Immature natural killer cell (primary cell): Measurements from ENCODE around the gene TMEM255A. TPM values are rescaled to one million over a fixed set of nuclear protein-coding genes. Genes with fewer than 3 reads are reported as not detected.
"Not testable (repeated sequence)": the region's sequence is repeated elsewhere in the genome, so short reads cannot be mapped to it uniquely, and the experiment has no call there.

Experiments used
- DNase-seq, 3 donors: peaks; one replicate each; pipeline ENCODE4 v3.0.0; 2022; ENCODE audit warnings: mixed read lengths in 1 of 3
- H3K27ac Mint-ChIP-seq, 6 donors: one replicate each; pipeline ENCODE4 v1.8.0; 2020; ENCODE audit warnings: mixed read lengths in 6 of 6, mild to moderate bottlenecking in 5 of 6, inconsistent platforms in 4 of 6, moderate library complexity in 3 of 6
- H3K27me3 Mint-ChIP-seq, 3 donors: one replicate each; pipeline ENCODE4 v1.8.0; 2020 to 2021; ENCODE audit warnings: low read depth in 3 of 3, mild to moderate bottlenecking in 3 of 3, mixed read lengths in 3 of 3, moderate library complexity in 3 of 3, inconsistent platforms in 1 of 3
- H3K36me3 Mint-ChIP-seq, 3 donors: one replicate each; pipeline ENCODE4 v1.8.0; 2020; ENCODE audit warnings: mixed read lengths in 3 of 3, inconsistent platforms in 2 of 3, mild to moderate bottlenecking in 2 of 3
- H3K4me1 Mint-ChIP-seq, 2 donors: one replicate each; pipeline ENCODE4 v1.8.0; 2020; ENCODE audit warnings: inconsistent platforms in 2 of 2, mild to moderate bottlenecking in 2 of 2, mixed read lengths in 2 of 2, moderate library complexity in 1 of 2
- H3K4me3 Mint-ChIP-seq, 5 donors: one replicate each; pipeline ENCODE4 v1.8.0; 2020; ENCODE audit warnings: mild to moderate bottlenecking in 5 of 5, mixed read lengths in 5 of 5, inconsistent platforms in 3 of 5, moderate library complexity in 3 of 5
- H3K9me3 Mint-ChIP-seq, 6 donors: one replicate each; pipeline ENCODE4 v1.8.0; 2020; ENCODE audit warnings: mild to moderate bottlenecking in 6 of 6, mixed read lengths in 6 of 6, inconsistent platforms in 4 of 6, moderate library complexity in 3 of 6
- polyA plus RNA-seq, 3 donors: library from polyadenylated mRNA; unstranded; fragments of 300-500 nt; fragmentation: Illumina TruSeq; gene quantifications; one replicate each; pipeline ENCODE4 v1.2.3, GENCODE V29; 2021

Gene TMEM255A
- 1 to 10 TPM in 1 of 3 donors, under 1 TPM in 1, not detected in 1; 0.96 to 4.0 TPM for polyA plus RNA-seq

DNA sequence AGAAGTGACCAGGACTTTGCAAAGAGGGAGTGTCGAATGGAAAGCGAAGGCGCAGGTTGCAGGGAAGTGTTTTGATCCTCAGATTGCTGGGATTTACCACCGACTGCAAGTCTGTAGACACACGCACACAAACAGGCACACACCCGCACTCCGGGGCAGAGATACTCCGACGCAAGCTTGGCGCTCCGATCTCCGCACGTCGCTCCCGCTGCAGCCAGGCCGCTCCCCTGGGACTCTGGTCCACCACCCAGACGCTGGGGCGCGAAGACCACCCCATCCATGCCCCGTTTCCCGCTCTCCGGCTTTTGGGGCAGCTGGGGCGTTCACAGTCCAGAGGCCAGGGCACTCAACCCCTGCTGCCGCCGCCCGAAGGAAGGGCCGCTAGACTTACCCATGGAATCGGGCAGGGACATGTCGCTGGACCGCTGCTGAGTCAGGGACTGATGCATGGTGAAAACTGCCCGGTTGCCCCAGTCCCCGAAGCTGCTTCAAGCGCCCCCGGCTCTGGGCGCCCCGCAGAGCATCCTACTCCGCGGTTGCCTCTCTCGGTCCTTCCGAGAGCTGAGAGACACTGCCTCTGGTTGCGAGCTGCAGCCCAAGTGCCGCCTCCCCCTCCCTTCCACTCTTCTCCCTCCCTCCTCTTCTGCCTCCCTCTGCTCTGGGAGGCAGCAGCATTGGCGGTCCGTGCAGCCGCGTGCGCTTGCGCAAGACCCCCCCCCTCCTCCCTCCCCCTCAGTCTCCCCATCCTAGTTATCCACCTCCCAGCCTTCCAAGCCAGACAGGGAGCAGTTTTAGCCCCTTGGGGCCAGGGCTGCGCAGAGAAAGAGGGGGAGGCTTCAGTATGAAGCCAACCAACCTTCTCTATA lies at the start of gene TMEM255A:
Gene TMEM255A, minus strand, starts transcription at position 601 of the 866 bp plus-strand sequence. Its CDS starts 152 bp downstream, at position 449.
- peak in 1 of 3 donors; percentile 11 for DNase-seq
- Mint-ChIP-seq H3K27ac (peak within 1 kb of the TSS in 2 of 6 donors; percentile 76 to 96), H3K9me3 (peaks cover 0 to 5% (median 0%) of the 10 kb centered on the region in 6 donors), H3K4me3 (peak within 1 kb of the TSS; percentile 83 to 94 (median 92)), H3K27me3 (peaks cover 8 to 29% (median 26%) of the 10 kb centered on the region in 3 donors), H3K4me1 (peaks cover 40 to 44% of the 10 kb centered on the region in 2 donors), H3K36me3 (no peaks in the 10 kb centered on the region)

DNA sequence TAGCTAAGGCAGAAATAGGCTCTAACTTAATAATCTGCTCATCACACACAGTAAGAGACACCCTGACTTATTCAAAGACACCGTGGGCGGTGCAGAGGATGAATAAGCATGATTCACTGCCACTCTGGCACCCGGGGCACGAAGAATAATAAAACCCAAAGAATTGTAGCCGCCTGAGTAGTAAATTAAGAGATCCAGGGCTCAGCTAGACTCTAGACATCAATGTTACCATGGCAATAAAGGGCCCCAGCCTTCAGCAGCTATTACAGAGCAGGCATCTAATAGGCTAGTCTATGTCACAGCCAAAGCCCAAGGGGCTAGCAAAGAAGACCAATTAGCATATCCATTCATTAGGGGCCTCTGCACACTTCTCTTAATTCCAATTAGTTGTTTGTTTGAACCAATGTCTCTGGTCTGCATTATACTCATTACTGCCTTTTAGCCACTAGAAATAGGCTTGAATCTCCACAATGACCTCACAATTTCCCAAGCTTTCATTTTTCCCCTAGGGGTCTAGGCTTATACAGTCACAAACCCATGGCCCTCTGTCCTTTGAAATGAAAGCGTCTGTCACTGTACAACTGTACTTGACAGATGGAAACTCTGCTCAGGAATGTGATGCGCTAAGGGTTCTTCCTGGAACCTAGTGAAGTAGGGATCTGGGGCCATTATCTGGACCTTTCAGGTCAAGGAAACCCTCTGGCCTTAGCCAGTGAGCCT lies 47.6 kb upstream of the TMEM255A start:
- Mint-ChIP-seq H3K4me3 (no peak overlapping the region), H3K36me3 (no peaks in the 10 kb centered on the region), H3K27me3 (peaks cover 2 to 13% (median 5%) of the 10 kb centered on the region in 3 donors), H3K9me3 (no peaks in the 10 kb centered on the region), H3K4me1 (no peaks in the 10 kb centered on the region), H3K27ac (no peak overlapping the region)
- no peak for DNase-seq

DNA sequence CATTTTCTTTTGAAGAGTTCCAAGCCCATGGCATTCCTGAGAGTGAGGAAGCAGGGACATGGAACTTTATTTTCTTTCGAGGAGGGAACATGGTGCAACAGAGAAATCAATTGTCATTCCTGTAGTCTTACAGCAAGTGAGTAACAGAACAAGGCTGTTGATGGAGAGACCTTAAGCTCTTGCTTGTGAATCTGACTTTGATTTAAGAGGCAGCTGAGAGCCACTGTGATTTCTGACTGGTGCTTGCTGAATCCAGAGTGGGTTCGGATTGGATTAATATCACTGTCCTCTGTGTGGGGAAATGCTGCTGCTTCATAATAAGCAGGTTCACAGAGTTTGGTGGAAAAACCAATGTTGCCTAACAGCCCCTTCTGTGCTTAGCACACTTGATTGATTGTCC lies 45.9 kb upstream of the TMEM255A start:
- Mint-ChIP-seq H3K4me3 (no peak overlapping the region), H3K27ac (no peak overlapping the region), H3K36me3 (no peaks in the 10 kb centered on the region), H3K9me3 (no peaks in the 10 kb centered on the region), H3K4me1 (no peaks in the 10 kb centered on the region), H3K27me3 (peaks cover 2 to 17% (median 5%) of the 10 kb centered on the region in 3 donors)
- no peak for DNase-seq

DNA sequence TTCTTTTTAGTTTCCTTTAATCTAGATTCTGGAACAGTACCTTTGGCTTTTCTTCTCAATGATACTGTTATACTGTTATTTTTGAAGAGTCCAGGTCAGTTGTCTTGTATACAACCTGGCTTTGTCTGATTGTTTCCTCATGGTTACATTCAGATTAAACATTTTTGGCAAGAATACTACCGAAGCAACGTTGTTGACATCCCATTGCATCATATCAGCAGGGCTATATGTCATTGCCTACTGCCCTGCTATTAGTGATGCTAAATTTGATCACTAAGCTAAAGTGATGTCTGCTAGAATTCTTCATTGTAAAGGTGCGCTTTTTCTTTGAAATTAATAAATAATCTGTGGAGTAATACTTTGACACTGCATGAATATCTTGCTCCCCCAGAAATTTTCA lies 44.8 kb upstream of the TMEM255A start:
- Mint-ChIP-seq H3K27ac (no peak overlapping the region), H3K27me3 (peaks cover 2 to 17% (median 3%) of the 10 kb centered on the region in 3 donors), H3K36me3 (no peaks in the 10 kb centered on the region), H3K4me3 (no peak overlapping the region), H3K9me3 (no peaks in the 10 kb centered on the region), H3K4me1 (no peaks in the 10 kb centered on the region)
- no peak for DNase-seq

DNA sequence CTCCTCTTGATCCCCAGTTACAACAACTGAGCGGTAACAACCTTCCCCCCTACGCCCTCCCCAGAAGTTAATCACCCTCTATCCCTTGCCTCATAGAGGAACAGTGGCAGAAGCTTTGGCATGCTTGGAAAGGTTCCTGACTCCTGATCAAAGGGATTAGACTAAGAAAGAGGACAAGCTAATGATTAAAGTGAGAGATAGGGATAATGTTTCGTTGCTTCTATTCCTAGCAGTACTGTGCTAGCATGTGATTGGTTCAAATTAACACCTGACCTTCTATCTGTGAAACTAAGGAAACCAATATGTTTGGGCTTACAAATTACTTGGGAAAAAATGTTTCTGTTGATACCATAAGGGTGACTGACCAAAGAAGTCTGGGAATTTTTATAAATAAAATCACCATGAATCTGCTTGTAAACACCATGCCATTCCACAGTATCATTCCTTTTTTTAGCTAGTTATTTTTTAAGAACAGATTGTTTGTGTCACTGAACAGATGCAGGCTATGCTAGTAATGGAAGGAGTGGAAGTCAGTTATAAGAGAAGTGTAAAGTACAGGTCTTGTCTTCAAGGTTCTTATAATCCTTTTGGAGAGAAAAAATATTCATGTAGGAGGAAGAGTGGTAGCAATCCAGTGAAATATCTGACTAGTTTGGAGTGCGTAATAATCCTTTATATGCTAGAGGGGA lies 39.3 kb upstream of the TMEM255A start:
- Mint-ChIP-seq H3K4me3 (no peak overlapping the region), H3K4me1 (no peaks in the 10 kb centered on the region), H3K27me3 (peaks cover 2 to 14% (median 5%) of the 10 kb centered on the region in 3 donors), H3K9me3 (peaks cover 0 to 4% (median 0%) of the 10 kb centered on the region in 6 donors), H3K36me3 (no peaks in the 10 kb centered on the region), H3K27ac (no peak overlapping the region)
- no peak for DNase-seq

DNA sequence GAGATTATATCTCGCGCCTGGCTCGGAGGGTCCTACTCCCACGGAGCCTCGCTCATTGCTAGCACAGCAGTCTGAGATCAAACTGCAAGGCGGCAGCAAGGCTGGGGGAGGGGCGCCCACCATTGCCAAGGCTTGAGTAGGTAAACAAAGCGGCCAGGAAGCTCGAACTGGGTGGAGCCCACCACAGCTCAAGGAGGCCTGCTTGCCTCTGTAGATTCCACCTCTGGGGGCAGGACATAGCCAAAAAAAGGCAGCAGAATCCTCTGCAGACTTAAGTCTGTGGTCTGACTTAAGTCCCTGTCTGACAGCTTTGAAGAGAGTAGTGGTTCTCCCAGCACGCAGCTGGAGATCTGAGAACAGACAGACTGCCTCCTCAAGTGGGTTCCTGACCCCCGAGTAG lies 33.3 kb upstream of the TMEM255A start:
- not testable (repeated sequence) for H3K36me3 Mint-ChIP-seq, H3K27me3 Mint-ChIP-seq, H3K4me1 Mint-ChIP-seq, H3K4me3 Mint-ChIP-seq, DNase-seq, H3K9me3 Mint-ChIP-seq, H3K27ac Mint-ChIP-seq

DNA sequence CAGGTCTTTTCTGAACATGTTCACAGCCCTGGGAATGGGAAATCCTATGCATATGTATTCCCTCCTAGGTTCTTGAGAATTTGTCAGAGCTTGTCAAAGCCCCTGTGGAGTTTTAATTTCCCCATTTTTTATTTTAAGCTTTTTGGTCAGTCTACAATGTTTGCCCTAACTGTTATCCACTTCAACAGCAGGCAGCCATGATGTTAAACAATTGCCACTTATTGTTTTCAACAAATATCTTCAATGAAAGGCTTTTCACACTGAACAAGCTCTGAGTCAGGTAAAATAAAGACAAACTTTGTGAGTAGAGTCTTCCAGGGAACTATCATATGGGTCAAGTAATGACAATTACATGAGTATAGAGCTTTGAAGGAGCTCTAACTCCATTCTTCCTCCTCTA lies 25.6 kb upstream of the TMEM255A start:
- H3K9me3 Mint-ChIP-seq: peaks cover 12 to 39% (median 21%) of the 10 kb centered on the region in 6 donors
- no peaks in the 10 kb centered on the region for H3K4me1 Mint-ChIP-seq
- DNase-seq: no peak
- H3K27ac Mint-ChIP-seq: no peak overlapping the region
- peaks cover 0 to 5% (median 1%) of the 10 kb centered on the region in 3 donors for H3K27me3 Mint-ChIP-seq
- no peak overlapping the region for H3K4me3 Mint-ChIP-seq
- H3K36me3 Mint-ChIP-seq: peaks cover 5 to 14% (median 6%) of the 10 kb centered on the region in 3 donors

DNA sequence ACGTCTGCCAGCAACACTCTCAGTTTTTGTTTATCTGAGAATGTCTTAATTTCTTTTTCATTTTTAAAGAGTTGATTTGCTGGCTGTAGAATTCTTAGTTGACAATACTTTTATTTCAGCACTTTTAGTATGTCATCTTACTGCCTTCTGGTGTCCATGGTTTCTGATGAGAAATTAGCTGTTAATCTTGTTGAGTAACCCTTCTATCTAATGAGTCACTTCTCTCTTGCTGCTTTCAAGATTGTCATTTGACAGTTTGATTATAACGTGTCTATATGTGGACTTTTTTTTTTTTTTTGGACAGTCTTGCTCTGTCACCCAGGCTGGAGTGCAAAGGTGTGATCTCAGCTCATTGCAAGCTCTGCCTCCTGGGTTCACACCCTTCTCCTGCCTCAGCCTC lies 24.0 kb upstream of the TMEM255A start:
- Mint-ChIP-seq H3K36me3 (peaks cover 5 to 14% (median 6%) of the 10 kb centered on the region in 3 donors), H3K27me3 (peaks cover 0 to 5% (median 1%) of the 10 kb centered on the region in 3 donors), H3K9me3 (peaks cover 10 to 39% (median 21%) of the 10 kb centered on the region in 6 donors), H3K4me1 (no peaks in the 10 kb centered on the region), H3K27ac (no peak overlapping the region), H3K4me3 (no peak overlapping the region)
- DNase-seq: no peak

DNA sequence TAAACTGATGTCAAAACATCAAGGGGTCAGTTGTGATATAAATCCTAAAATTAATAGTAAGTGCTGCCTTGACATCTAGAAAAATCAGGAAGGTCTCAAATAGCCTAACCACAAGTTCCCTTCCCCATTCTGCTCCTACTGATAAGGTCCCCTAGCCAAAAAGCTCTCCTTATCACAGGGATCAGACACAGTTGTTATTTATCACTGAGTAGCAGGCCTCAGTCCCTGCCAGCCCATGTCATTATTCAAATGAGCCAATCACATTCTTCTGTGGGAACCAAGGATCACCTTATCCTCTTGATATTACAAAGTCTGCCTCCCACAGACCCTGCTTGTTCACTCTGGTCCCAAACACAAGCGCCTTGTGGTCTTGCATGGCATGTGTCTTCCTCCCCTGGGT lies 23.3 kb upstream of the TMEM255A start:
- no peak overlapping the region for H3K27ac Mint-ChIP-seq
- no peak overlapping the region for H3K4me3 Mint-ChIP-seq
- no peak for DNase-seq
- no peaks in the 10 kb centered on the region for H3K4me1 Mint-ChIP-seq
- peaks cover 5 to 14% (median 6%) of the 10 kb centered on the region in 3 donors for H3K36me3 Mint-ChIP-seq
- H3K9me3 Mint-ChIP-seq: peaks cover 10 to 35% (median 20%) of the 10 kb centered on the region in 6 donors
- peaks cover 1 to 5% (median 4%) of the 10 kb centered on the region in 3 donors for H3K27me3 Mint-ChIP-seq

DNA sequence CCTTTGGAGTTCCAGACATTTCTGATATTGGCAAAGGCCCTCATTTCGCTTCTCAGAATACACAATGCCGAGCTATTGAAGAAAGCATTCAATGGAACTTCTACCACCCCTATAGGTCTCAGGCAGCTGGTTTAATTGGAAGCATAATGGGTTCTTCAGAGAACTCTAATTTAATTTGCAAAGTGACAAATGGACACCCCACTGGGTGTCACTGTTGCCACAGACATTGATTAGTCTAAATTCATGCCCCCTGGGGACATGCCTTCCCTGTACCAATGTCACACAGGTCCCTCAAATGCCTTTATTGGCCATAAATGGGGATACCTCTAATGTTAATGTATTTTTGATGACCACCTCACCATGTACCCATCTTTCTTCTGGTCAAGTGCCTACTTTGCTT lies 22.9 kb upstream of the TMEM255A start:
- Mint-ChIP-seq H3K27ac (no peak overlapping the region), H3K4me1 (no peaks in the 10 kb centered on the region), H3K27me3 (peaks cover 1 to 5% (median 4%) of the 10 kb centered on the region in 3 donors), H3K9me3 (peaks cover 10 to 30% (median 16%) of the 10 kb centered on the region in 6 donors), H3K4me3 (no peak overlapping the region), H3K36me3 (peaks cover 5 to 14% (median 6%) of the 10 kb centered on the region in 3 donors)
- no peak for DNase-seq

DNA sequence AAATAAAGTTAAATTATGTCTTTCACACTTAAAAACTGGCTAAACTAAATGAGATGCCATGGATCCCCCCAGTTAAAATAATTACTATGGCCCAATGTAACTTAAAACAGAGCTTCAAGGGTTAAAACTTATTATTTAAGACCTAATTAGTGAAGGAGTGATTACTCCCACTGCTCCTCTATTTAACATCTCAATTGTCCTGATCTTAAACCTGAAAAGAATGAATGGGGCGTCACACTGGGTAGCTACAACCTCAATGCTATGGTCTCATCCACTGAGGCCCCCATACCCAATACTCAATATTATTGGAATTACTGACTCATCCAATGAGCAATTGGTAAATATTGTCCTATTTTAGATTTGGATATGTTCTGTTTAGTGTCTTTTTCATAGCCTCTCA lies 21.1 kb upstream of the TMEM255A start:
- no peak overlapping the region for H3K27ac Mint-ChIP-seq
- peaks cover 0 to 17% (median 10%) of the 10 kb centered on the region in 6 donors for H3K9me3 Mint-ChIP-seq
- H3K4me1 Mint-ChIP-seq: no peaks in the 10 kb centered on the region
- no peak overlapping the region for H3K4me3 Mint-ChIP-seq
- peaks cover 3 to 5% (median 3%) of the 10 kb centered on the region in 3 donors for H3K36me3 Mint-ChIP-seq
- H3K27me3 Mint-ChIP-seq: peaks cover 1 to 4% (median 2%) of the 10 kb centered on the region in 3 donors
- DNase-seq: no peak

DNA sequence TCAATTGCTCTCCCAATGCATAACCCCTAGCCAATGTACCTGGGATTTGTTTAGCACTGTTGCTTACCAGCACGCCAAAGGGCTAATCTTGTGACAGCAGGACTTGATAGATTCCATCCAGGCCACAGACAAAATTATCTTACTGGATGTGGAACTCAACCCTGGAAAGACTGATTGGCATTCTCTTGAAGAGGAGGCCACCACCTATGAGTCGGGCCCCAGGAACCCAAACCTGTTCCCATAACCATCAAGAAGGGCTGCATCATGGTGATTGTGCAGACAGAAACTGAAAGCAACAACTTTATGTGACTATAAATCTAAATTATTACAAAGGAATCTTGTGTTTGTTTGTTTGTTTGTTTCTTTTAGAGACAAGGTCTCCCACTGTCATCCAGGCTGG lies 19.9 kb upstream of the TMEM255A start:
- no peak overlapping the region for H3K27ac Mint-ChIP-seq
- no peak for DNase-seq
- H3K4me1 Mint-ChIP-seq: no peaks in the 10 kb centered on the region
- peaks cover 2 to 7% (median 3%) of the 10 kb centered on the region in 3 donors for H3K27me3 Mint-ChIP-seq
- H3K36me3 Mint-ChIP-seq: peaks cover 0 to 3% (median 0%) of the 10 kb centered on the region in 3 donors
- H3K9me3 Mint-ChIP-seq: peaks cover 0 to 5% (median 3%) of the 10 kb centered on the region in 6 donors
- no peak overlapping the region for H3K4me3 Mint-ChIP-seq

DNA sequence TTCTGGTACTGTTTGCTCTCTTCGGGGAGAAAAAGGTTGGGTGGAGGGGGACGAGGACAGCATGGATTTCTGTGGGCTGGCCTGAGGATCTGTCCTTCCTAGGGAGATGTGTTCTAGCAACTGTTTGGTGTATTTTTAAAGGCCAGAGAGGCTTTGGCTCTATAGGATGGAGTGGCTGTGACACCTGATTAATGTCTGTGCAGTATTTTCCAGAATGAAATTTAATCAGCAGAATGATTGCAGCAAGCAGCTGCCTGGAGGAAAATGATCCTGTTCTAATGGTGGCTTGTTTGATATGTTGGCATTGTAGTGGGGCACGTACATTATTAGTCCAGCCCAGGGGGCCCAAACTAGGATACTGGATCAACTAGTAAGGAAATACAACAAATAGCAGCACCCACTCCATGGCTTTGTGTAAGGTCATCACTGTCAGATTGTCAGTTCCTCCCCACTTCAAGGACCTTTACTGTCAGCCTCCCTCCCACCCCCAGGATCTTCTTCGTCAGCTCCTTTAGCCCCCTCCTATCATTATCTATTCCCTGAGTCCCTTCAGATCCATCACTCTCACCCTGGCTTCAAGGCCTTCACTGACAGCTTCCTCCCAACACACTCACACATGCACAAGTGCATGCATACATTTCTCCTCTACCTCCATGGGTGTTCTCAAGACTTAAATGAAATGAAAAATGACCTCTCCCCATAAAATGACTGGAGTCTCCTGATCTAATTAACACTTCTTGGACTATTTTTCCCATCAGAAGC lies 10.4 kb upstream of the TMEM255A start:
- no peaks in the 10 kb centered on the region for H3K9me3 Mint-ChIP-seq

More for the DNA sequence above, 10.4 kb upstream of the TMEM255A start:
- H3K4me1 Mint-ChIP-seq: no peaks in the 10 kb centered on the region
- peaks cover 2 to 9% (median 2%) of the 10 kb centered on the region in 3 donors for H3K27me3 Mint-ChIP-seq
- DNase-seq: no peak
- H3K4me3 Mint-ChIP-seq: no peak overlapping the region
- no peaks in the 10 kb centered on the region for H3K36me3 Mint-ChIP-seq
- no peak overlapping the region for H3K27ac Mint-ChIP-seq
